Type B pancreatic cell (in vitro differentiated cells): ENCODE measurements around the gene RNU11. TPM values are rescaled to one million over a fixed set of nuclear protein-coding genes. Genes with fewer than 3 reads are reported as not detected.
"Not testable (repeated sequence)": the region's sequence is repeated elsewhere in the genome, so short reads cannot be mapped to it uniquely, and the experiment has no call there.

ENCODE experiments used
- DNase-seq: peaks from one replicate; pipeline ENCODE4 v3.0.0; 2021; ENCODE audit warnings: mixed read lengths; ENCODE audit not compliant: unreplicated experiment; ENCODE audit errors: extremely low spot score
- H3K27ac Mint-ChIP-seq: 2 replicates; pipeline ENCODE4 v1.8.0; 2021; ENCODE audit warnings: mild to moderate bottlenecking, mixed read lengths
- H3K27me3 Mint-ChIP-seq: 2 replicates; pipeline ENCODE4 v1.8.0; 2021; ENCODE audit warnings: mixed read lengths
- H3K36me3 Mint-ChIP-seq: 2 replicates; pipeline ENCODE4 v1.8.0; 2021; ENCODE audit warnings: mixed read lengths
- H3K4me1 Mint-ChIP-seq: one replicate; pipeline ENCODE4 v1.8.0; 2021; ENCODE audit warnings: mixed read lengths; ENCODE audit not compliant: unreplicated experiment
- H3K4me3 Mint-ChIP-seq: 2 replicates; pipeline ENCODE4 v1.8.0; 2021; ENCODE audit warnings: mild to moderate bottlenecking, mixed read lengths
- H3K9me3 Mint-ChIP-seq: 2 replicates; pipeline ENCODE4 v1.8.0; 2021; ENCODE audit warnings: mixed read lengths
- CTCF ChIP-seq: fragments of 200-600 bp; sonication (generic); conservative IDR thresholded peaks from 2 replicates; pipeline ENCODE4 v1.5.0; 2021; ENCODE audit warnings: antibody characterized with exemption, mild to moderate bottlenecking
- total RNA-seq: library from RNA; stranded (reverse); gene quantifications from 2 replicates; pipeline ENCODE4 v1.2.1, GENCODE V29; 2021; ENCODE audit warnings: low replicate concordance

Gene RNU11
- total RNA-seq, 1 donor from 2014 or later: not detected

GRCh38 chr1:28653870-28654269 lies 5.5 kb downstream of the RNU11 start:
- H3K36me3 Mint-ChIP-seq, H3K9me3 Mint-ChIP-seq, H3K27me3 Mint-ChIP-seq, H3K4me1 Mint-ChIP-seq, H3K4me3 Mint-ChIP-seq, DNase-seq, H3K27ac Mint-ChIP-seq: not testable (repeated sequence)
- TF ChIP-seq CTCF: peak; percentile 35

GRCh38 chr1:28655448-28656311 lies 7.3 kb downstream of the RNU11 start:
- not testable (repeated sequence) for H3K36me3 Mint-ChIP-seq, H3K27me3 Mint-ChIP-seq, H3K4me1 Mint-ChIP-seq, DNase-seq, H3K9me3 Mint-ChIP-seq, H3K4me3 Mint-ChIP-seq, H3K27ac Mint-ChIP-seq

- no peaks in the 10 kb centered on the region for H3K27me3 Mint-ChIP-seq
- H3K4me1 Mint-ChIP-seq: no peaks in the 10 kb centered on the region
- H3K27ac Mint-ChIP-seq: no peak overlapping the region
- TF ChIP-seq CTCF: no peak
- no peak overlapping the region for H3K4me3 Mint-ChIP-seq
- H3K9me3 Mint-ChIP-seq: no peaks in the 10 kb centered on the region
- no peaks in the 10 kb centered on the region for H3K36me3 Mint-ChIP-seq
- no peak for DNase-seq
Measured at GRCh38 chr1:28656335-28656734, 7.9 kb downstream of the RNU11 start.

- no peak for TF ChIP-seq CTCF
- Mint-ChIP-seq H3K27ac (peak overlapping the region; percentile 42), H3K27me3 (no peaks in the 10 kb centered on the region), H3K4me3 (no peak overlapping the region), H3K9me3 (no peaks in the 10 kb centered on the region), H3K4me1 (peaks cover 6% of the 10 kb centered on the region), H3K36me3 (no peaks in the 10 kb centered on the region)
- DNase-seq: no peak
Measured at GRCh38 chr1:28663871-28664470, 15.6 kb downstream of the RNU11 start.

- peaks cover 4% of the 10 kb centered on the region for H3K36me3 Mint-ChIP-seq
- TF ChIP-seq CTCF: no peak
- H3K27me3 Mint-ChIP-seq: no peaks in the 10 kb centered on the region
- no peak overlapping the region for H3K27ac Mint-ChIP-seq
- no peak for DNase-seq
- H3K4me3 Mint-ChIP-seq: no peak overlapping the region
- no peaks in the 10 kb centered on the region for H3K9me3 Mint-ChIP-seq
- peaks cover 14% of the 10 kb centered on the region for H3K4me1 Mint-ChIP-seq
Measured at GRCh38 chr1:28666806-28667205, 18.4 kb downstream of the RNU11 start.

- H3K4me3 Mint-ChIP-seq: peak within 1 kb of the TSS; percentile 94
- peak within 1 kb of the TSS; percentile 100 for H3K27ac Mint-ChIP-seq
- peaks cover 14% of the 10 kb centered on the region for H3K4me1 Mint-ChIP-seq
- no peaks in the 10 kb centered on the region for H3K9me3 Mint-ChIP-seq
- peak; percentile 21 for TF ChIP-seq CTCF
- peak; percentile 90 for DNase-seq
- H3K36me3 Mint-ChIP-seq: peaks cover 4% of the 10 kb centered on the region
- no peaks in the 10 kb centered on the region for H3K27me3 Mint-ChIP-seq
Measured at GRCh38 chr1:28668191-28668955, 20.0 kb downstream of the RNU11 start, which contains the start of gene GMEB1. Gene GMEB1 (plus strand): TSS chr1:28668784. CDS start chr1:28683613, 14,829 bp downstream.
